ENCODE results near the gene GALNT5.
A peak's percentile ranks its signal among the peaks of the same experiment; 100 is the strongest.
"Not testable (repeated sequence)": the region's sequence is repeated elsewhere in the genome, so short reads cannot be mapped to it uniquely, and the experiment has no call there.

The GALNT5 gene

DNA sequence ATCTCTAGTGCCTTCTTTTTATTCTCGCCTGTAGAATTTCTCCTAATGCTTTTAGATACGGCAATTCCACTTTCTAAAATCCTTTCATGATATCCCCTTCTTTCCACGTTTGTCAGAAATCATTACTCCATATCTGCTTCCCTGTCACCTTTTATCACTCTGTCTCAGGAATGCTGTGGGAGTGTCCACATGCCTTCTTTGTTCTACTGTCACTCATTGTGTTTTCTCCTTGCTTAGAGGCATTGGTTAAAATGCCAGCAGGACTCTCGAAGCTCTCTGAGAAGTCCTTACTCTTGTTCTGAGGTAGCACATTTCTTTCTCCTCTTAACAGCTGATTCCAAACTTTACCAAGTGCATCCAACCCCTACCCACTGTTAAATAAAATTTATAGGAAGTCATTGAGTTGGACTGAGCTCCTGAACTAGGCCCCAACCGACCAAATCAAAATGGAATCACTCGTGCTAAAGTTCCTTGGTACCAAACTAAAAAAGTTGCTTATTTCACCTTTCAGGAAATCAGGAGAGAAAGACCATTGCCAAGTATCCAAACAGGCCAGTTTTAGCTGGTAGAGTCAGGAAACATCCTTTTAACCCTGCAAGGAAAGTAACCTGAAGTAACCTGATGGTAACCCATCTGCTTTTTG lies 10.6 kb upstream of the GALNT5 start:
- no peak for DNase-seq (ENCODE audit: low read depth in 2 of 2, low spot score in 1 of 2)

DNA sequence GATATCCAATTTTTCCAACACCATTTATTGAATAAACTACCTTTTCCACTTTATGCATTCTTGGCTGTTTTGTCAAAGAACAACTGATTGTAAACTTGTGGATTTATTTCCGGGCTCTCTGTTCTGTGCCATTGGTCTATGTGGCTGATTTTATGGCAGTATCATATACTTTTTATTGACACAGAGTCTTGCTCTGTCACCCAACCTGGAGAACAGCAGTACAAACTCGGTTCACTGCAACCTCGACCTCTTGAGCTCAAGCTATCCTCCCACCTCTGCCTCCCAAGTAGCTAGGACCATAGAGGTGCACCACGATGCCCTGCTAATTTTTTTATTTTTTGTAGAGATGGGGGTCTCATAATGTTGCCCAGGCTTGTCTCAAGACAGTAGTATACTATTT lies 6.7 kb upstream of the GALNT5 start:
- no peak for DNase-seq (ENCODE audit: low read depth in 2 of 2, low spot score in 1 of 2)

DNA sequence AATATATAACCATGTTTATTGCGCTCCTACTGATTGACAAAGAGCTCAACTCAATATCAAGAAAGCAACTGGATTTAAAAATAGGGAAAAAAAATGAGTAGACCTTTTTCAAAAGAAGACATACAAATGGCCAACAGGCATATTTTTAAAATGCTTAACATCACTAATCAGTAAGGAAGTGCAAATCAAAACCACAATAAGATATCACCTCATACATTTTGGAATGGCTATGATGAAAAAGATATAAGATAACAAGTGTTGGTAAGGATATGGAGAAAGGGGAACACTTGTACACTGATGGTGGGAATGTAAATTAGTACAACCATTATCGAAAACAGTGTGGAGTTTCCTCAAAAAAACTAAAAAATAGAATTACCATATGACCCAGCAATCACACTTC lies 5.6 kb upstream of the GALNT5 start:
- DNase-seq (ENCODE audit: low read depth in 2 of 2, low spot score in 1 of 2) = no peak

DNA sequence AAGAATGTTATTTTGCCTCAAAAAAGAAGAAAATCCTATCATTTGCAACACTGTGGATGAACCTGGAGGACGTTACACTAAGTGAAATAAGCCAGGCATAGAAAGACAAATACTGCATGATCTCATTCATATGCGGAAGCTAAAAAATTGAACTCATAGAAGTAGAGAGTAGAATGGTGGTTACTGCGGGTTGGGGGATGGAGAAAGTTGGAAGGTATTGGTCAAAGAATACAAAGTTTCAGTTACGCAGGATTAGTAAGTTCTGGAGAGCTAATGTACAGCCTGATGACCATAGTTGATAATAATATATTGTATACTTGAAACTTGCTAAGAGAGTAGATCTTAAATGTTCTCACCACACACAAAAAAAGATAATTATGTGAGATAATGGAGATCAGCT lies 5.0 kb upstream of the GALNT5 start:
- no peak for DNase-seq (ENCODE audit: low read depth in 2 of 2, low spot score in 1 of 2)

DNA sequence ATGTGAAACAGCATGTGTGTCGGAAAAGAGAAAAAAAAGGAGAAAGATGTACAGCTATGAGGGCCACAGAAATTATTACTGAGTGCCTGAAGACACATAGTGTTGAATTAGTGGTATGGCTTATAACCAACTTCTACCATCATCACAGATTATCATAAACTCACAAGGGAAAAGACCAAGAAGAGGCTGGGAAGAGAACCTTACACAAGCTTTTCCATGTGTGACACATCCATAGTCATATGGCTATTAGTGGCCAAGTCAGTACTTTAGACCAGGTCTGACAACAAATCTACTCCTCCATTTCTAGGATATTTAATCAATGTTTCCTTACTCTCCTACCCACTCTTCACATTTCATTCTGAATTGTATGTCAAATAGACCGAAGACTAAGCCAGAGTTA lies 3.5 kb upstream of the GALNT5 start:
- DNase-seq (ENCODE audit: low read depth in 2 of 2, low spot score in 1 of 2) = no peak

DNA sequence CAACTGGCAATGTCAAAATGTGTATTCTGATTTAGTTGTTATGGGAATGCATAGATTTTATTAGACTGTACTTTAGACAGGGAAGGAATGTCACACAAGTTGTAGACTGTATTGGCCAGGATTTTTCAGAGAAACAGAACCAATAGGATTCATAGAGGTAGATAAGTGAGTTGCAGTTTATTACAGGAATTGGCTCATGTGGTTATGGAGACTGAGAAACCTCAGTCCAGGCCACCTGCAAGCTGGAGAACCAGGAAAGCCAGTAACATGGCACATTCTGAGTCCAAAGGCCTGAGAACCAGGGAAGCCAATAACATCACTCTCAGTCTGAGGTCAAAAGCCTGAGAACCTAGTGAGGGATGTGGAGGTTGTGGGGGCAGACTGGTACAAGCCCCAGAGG lies 1.8 kb upstream of the GALNT5 start:
- no peak for DNase-seq (ENCODE audit: low read depth in 2 of 2, low spot score in 1 of 2)

DNA sequence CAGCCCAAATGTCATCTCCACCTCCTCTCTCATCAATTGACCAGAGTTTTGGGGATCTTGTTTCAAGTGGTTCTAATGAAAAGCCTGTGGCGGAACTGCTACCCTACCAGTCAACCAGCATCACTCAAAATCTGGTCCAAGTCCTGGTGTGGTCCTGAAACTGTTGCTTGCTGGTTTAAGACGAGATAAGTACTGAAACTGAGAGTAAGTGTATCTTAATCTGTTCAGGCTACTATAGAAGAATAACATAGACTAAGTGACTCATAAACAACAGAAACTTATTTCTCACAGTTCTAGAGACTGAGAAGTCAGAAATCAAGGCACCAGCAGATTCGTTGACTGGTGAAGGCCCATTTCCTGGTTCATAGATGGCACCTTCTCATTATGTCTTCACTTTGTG lies 879 bp upstream of the GALNT5 start:
- no peak for DNase-seq (ENCODE audit: low read depth in 2 of 2, low spot score in 1 of 2)

DNA sequence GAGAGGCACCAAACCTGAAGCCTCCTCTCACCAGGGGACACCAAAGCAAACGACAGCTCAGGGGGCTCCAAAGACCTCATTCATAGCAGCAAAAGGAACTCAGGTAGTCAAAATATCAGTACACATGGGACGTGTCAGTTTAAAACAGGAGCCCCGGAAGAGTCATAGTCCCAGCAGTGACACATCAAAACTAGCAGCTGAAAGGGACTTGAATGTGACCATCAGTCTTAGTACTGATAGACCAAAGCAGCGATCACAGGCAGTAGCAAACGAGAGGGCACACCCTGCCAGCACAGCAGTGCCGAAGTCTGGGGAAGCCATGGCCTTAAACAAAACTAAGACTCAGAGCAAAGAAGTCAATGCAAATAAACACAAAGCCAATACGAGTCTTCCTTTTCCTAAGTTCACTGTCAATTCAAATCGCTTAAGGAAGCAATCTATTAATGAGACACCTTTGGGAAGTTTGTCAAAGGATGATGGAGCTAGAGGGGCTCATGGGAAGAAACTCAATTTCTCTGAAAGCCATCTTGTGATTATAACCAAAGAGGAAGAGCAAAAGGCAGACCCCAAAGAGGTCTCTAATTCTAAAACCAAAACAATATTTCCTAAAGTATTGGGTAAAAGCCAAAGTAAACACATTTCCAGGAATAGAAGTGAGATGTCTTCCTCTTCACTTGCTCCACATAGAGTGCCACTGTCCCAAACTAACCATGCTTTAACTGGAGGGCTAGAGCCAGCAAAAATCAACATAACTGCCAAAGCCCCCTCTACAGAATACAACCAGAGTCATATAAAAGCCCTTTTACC lies 1.2 kb downstream of the GALNT5 start:
- DNase-seq (ENCODE audit: low read depth in 2 of 2, low spot score in 1 of 2) = no peak

DNA sequence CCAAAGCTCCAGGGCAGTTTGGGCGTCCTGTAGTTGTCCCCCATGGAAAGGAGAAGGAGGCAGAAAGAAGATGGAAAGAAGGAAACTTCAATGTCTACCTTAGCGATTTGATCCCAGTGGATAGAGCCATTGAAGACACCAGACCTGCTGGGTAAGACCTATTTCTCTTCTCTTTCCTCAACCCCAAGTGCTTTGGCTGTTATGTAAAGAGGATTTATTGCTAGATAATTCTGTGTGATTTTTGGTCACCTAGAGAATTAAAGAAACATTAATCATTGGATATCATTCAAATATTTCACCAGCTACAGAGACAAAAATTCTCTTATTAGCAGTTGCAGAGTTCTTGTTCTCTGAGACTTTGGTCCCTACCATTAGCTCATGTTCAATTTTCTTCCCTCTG lies 1.9 kb downstream of the GALNT5 start:
- no peak for DNase-seq (ENCODE audit: low read depth in 2 of 2, low spot score in 1 of 2)

DNA sequence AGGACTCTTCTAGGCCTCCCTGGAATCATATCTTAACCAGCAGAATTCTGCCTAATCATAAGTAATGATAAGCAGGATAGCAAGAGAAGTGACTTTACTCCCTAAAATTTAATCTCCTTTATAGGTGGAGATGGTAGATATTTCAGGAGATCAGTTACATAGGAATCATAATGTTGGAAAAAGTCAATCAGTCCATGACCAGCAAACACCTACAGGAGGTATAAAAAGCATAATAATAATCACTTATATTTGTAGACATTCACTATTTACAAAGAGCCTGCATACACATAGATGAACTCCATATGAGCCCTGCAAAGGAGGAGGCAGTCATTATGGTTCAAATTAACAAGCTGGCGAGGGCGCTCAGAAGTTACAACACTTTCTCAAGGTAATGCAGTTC lies 2.5 kb downstream of the GALNT5 start:
- DNase-seq (ENCODE audit: low read depth in 2 of 2, low spot score in 1 of 2) = no peak

DNA sequence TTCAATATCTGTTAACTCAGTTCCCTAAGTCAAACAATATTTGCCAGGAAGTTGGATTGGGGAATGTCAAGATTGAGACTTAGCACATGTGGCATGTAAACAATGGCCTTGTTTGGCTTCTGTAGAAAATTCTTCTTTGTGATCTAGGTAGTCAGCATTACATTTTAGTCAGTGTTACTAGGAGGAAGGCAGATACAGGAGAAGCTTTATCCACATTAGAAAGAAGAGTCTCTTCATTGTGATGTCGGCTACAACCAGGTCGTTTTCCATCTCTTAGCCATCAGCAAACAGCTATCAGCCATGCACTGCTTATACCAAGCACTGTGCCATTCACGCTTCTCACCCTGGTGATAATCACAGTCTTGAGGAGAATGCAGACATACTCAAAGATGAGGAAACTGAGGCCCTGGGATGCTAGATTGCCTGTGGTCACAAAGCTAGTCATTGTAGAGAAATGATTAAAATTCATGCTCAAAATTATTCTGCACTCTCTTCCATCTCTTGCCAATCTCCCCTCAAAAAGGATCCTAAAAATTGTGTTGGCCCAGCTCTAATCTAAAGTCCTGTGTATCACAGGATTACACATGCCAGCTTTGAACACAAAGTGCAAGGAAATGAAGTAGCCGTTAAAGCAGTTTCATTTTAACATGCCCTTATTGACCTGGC lies 3.2 kb downstream of the GALNT5 start:
- no peak for DNase-seq (ENCODE audit: low read depth in 2 of 2, low spot score in 1 of 2)

DNA sequence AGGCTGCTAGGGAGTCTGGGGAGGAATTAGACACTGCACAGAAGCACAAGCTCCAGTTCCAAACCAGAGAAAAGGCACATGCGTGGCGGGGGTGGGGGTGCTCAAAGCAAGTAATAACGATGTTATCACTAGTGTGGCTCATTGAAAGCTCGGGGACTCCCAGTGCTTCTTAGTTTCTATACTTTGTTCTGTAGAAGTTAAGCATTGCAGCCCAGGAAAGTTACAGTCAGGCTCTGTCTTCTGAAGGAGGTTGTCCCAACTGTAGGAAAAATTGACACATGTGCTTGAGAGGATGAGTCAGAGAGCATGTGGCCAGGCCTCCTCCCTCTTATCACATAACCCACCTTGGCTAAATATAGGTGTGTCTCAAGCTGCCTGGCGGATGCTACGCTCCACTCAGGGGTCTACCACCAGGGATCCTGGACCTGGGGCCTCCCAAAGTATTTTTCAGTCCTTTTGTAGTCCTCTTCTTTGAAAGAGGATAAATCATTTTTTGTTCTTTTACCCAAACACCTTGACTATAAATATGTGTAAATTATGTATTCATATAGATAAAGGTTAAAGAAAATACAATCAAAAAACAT lies 3.8 kb downstream of the GALNT5 start:
- peak; percentile 16 to 21 for DNase-seq (ENCODE audit: low read depth in 2 of 2, low spot score in 1 of 2)

DNA sequence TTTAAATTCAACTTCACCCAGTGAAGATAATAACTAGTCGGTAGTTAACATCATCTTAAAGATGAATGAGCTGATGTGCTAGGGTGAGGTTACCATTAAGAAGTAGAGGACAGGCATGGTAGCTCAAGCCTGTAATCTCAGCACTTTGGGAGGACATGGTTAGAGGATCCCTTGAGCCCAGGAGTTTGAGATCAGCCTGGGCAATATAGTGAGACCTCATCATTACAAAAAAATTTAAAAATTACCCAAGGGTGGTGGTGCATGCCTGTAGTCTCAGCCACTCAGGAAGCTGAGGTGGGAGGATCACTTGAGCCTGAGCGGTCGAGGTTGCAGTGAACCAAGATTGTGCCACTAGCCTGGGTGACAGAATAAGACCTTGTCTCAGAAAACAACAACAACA lies 4.7 kb downstream of the GALNT5 start:
- no peak for DNase-seq (ENCODE audit: low read depth in 2 of 2, low spot score in 1 of 2)

DNA sequence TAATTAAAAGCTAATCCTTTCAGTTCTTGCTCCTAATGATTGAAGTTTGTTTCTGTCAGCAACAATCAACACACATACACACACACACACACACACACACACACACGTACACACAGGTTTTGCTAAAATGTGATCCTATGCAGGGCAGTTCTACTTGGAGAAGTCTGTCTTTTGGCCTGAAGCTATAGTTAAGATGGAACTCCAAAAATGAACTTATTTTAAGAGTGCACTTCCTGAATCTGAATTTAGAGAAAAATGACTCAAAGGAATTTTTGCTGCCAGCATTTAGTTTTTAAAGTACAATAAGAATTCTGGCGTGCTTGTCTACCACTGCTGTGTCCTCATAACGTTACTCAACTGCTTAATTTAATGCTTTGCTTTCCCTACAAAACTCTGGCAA lies 6.6 kb downstream of the GALNT5 start:
- DNase-seq (ENCODE audit: low read depth in 2 of 2, low spot score in 1 of 2) = no peak

DNA sequence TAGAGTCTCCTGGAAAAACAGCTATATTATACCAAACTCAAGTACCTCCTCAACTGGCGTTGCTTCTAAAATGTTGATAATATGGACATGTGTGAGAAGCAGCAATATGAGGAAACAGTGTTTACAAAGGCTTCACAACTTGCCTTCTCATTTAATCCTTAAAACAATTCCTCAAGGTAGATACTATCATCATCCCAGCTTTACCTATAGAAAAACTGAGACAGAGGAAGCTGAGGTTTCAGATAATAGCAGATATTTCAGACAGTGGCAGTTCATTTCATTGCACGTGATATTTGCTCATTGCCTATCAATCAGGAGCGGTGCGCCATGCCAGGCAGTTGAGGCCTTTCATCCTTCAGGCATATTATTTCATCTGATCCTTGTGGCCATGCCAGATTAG lies 8.3 kb downstream of the GALNT5 start:
- no peak for DNase-seq (ENCODE audit: low read depth in 2 of 2, low spot score in 1 of 2)

DNA sequence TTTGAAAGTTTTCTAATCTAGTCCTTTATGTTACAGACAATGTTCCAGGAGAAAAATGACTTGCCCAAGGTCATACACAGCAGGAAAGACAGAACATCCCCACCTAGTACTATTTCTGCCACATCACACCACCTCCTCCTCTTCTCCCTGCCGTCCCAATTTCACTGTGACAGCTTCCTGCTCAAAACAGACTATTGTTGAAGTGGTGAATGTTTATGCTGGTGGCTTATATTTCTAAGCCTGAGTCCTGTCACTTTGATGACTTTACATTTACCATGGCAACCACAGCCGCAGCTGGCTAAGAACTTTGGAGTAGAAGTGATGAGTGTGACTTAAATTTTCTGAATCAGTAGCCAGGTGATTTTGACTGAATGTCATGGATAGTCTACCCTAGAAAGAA lies 10.0 kb downstream of the GALNT5 start:
- DNase-seq (ENCODE audit: low read depth in 2 of 2, low spot score in 1 of 2) = no peak

DNA sequence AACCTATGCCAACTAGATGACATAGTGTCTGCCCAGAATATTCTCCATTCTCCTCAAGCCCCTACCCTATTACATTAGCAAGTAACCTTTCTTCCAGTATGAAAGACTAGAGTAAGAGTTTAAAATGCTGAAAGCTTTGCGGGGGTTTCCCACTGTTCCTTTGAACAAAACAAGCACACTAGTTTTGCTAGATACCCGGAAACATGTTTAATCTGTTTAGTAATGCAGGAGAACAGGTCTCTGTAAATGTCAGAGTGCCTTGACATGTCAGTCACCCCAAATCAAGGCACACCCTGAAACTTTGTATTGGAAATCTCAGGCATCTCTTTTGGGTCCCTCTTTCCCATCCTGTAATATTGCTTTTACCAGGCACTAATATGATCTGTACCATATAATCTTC lies 11.6 kb downstream of the GALNT5 start:
- no peak for DNase-seq (ENCODE audit: low read depth in 2 of 2, low spot score in 1 of 2)

DNA sequence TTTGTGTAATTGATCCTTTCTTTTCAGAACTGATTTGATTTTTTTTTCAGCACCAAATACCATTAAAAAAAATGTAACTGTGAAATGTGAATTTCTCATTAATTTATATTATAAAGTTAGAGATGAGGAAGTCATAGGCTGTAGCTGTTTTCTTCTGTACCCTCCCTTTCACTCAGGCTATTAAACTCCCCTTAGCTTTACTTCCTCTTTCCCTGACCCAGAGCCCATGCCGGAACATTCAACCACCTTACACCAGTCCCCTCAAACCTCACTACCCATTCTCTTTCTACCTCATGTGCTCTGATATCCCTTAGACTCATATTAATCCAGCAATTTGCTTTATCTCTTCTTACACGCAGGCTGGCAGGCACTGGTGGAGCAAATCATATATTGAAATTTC lies 12.4 kb downstream of the GALNT5 start:
- DNase-seq (ENCODE audit: low read depth in 2 of 2, low spot score in 1 of 2) = no peak

DNA sequence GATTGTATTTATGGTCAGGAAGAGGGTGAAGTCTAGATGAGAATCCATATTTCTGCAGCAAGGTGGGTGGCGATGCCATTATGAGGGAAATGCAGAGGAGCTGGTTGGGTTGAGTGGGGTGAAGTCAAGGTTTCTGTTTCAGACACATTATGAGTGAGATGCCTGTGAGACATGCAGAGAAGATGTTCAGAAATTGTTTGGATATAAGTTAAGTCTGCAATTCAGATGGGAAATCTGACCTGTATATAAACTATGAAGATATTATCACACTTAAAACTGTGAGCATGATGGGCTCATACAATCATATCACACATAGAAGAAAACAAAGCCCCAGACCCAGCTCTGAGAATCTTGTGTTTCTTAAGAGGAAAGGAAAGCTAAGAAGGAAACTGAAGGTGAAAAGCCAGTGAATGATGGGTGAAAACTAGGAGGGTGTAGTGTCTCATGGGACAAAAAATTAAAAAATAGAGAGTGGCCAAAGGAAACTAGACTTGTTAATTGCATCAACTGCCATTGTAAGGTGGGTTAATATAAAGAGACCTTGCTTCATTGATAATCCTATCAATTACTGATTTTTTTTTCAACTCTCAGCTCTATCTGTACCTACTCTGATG lies 14.2 kb downstream of the GALNT5 start:
- no peak for DNase-seq (ENCODE audit: low read depth in 2 of 2, low spot score in 1 of 2)

DNA sequence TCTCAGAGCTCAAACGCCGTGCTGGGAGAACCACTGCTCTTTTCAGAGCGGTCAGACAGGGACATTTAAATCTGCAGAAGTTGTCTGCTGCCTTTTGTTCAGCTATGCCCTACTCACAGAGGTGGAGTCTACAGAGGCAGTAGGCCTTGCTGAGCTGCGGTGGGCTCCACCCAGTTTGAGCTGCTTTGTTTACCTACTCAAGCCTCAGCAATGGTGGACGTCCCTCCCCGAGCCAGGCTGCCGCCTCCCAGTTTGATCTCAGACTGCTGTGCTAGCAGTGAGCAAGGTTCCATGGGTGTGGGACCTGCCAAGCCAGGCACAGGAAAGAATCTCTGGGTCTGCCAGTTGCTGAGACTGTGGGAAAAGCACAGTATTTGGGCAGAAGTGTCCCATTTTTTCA lies 21.8 kb downstream of the GALNT5 start:
- DNase-seq (ENCODE audit: low read depth in 2 of 2, low spot score in 1 of 2) = not testable (repeated sequence)

DNA sequence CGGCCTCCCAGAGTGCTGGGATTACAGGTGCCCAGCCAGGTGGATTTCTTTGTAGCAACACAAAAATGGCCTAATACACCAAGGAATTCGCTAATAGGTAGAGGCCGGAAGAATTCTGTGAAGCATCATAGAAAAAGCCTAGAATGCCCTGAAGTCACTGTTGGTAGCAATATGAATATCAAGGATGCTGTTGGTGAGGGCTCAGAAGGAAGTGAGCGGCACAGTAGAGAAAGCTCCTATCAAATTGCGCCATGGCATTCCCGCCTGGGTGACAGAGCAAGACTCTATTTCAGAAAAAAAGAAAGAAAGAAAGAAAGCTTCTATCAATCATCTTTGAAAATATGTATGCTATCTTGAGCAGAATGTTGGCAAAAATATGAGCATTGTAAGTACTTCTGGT lies 23.8 kb downstream of the GALNT5 start:
- no peak for DNase-seq (ENCODE audit: low read depth in 2 of 2, low spot score in 1 of 2)

DNA sequence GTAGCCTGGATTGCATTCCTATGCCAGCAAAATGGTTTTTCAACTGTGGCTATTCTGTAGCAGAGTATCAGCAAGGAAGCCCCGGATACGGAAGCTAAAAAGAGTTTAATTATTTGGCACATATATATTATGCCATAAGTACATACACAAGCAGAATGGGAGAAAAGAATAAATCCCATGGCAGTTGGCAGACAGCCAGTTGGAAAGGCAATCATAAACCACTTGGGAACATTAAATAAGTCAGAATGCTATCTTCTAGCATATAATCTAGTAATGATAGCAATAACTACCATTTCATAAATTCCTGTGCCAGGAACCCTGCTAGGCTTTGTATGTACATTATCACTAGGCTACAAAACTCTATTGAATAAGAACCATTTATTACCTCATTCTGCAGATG lies 26.0 kb downstream of the GALNT5 start:
- no peak for DNase-seq (ENCODE audit: low read depth in 2 of 2, low spot score in 1 of 2)

All from stimulated activated CD8-positive, alpha-beta memory T cell treated with anti-CD3 and anti-CD28 coated beads, Interleukin-4, amount 100 ng/mL, for 4 hours (primary cell).